ENCODE results near the gene LPAR1. TPM values are rescaled to one million over a fixed set of nuclear protein-coding genes. Genes with fewer than 3 reads are reported as not detected.

The LPAR1 gene
- total RNA-seq, 8 experiments from 2014 or later = 0.69 to 128 (median 8.0) TPM

DNA sequence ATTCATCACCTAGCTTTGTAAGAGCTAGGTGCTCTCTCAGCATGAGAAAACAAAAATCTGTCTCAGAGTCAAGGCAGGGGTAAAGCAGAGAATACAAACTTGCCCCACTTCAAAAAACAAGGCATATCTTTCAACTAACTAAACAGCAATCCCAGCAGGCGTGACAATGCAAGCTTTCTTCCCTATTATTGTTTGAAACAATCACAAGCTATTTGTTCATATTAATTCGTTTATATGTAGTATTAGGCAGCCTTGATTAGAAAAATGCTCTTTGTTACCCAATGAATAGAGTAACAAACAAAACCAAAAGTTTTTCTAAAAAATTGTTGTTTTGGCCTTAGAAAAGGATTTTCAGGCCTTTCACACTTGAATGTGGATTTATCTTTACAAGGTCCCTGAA is 71.1 kb downstream of the LPAR1 start:
- H3K4me3 ChIP-seq = no peak overlapping the region
- no peak for ATAC-seq (replicated peaks in 6 of 8)
- no peak overlapping the region for H3K27ac ChIP-seq
- H3K4me1 ChIP-seq (replicated peaks in 1 of 2) = no peaks in the 10 kb centered on the region
- 11 to 100% (median 67%) methylated on average over 1 to 2 of the region's 2 CpGs; no CpG with 5 or more reads in 1 of the 10 experiments for WGBS, 10 experiments
- in situ Hi-C loops (cut with MboI; ENCODE audit: low pct_unique_long_range_greater_than_20kb in 2 of 9, low sequenced_read_pairs in 9 of 9, unreplicated experiment in 9 of 9) = no loop called here

DNA sequence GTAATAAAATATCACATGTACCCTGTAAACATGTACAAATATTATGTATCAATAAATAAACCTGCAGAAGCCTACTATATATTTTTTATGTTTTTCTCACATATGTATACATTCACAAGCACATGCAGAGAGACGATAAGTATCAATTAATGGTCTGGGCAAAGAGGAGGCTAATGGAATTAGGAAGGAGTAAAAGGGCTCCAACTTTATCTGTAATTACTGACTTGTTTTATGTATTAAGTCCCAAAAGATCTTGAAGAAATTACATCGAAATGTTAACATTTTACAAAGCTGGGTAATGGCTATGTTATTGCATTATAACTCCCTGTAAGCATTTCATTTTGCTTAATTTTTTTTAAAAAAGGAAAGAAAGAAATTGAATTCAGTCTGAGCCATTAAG is 78.0 kb downstream of the LPAR1 start:
- 44 to 100% (median 87%) methylated on average over 1 to 2 of the region's 2 CpGs for WGBS, 10 experiments
- ATAC-seq (replicated peaks in 6 of 8) = no peak
- in situ Hi-C loops (cut with MboI; ENCODE audit: low pct_unique_long_range_greater_than_20kb in 2 of 9, low sequenced_read_pairs in 9 of 9, unreplicated experiment in 9 of 9) = no loop called here
- Histone ChIP-seq H3K4me1 (replicated peaks in 1 of 2) (no peaks in the 10 kb centered on the region), H3K4me3 (no peak overlapping the region), H3K27ac (no peak overlapping the region)

DNA sequence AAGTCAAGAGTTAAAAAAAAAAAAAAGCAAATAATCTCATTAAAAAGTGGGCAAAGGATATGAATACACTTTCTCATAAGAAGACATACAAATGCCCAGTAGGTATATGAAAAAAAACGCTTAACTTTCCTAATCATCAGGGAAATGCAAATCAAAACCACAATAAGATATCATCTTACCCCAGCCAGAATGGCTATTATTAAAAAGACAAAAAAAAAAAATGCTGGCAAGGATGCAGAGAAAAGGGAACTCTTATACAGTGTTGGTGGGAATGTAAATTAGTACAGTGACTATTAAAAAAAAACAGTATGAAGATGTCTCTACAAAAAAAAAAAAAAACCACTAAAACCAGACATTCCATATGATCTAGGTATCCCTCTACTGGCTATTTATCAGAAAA is 79.4 kb downstream of the LPAR1 start:
- H3K4me3 ChIP-seq = no peak overlapping the region
- in situ Hi-C loops (cut with MboI; ENCODE audit: low pct_unique_long_range_greater_than_20kb in 2 of 9, low sequenced_read_pairs in 9 of 9, unreplicated experiment in 9 of 9) = no loop called here
- H3K4me1 ChIP-seq (replicated peaks in 1 of 2) = no peaks in the 10 kb centered on the region
- peak in 1 of 8 experiments; percentile 56 for ATAC-seq (replicated peaks in 6 of 8)
- H3K27ac ChIP-seq = no peak overlapping the region
- 0 to 100% (median 80%) methylated on average over 1 of the region's 1 CpG; no CpG with 5 or more reads in 1 of the 10 experiments for WGBS, 10 experiments

DNA sequence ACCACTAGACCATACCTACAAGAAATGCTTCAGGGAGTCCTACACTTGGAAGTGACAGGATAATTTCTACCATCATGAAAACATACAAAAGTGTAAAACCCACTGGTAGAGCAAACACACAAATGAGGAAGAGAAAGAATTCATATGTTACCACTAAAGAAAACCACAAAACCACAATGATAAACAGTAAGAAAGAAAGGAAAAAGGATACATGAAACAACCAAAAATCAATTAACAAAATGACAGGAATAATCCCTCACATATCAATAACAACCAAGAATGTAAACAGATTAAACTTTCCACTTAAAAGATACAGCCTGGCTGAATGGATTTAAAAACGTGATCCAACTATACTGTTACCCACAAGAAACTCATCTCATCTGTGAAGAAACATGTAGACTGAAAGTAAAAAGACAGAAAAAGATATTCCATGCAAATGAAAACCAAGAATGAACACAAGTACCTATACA is 83.4 kb downstream of the LPAR1 start:
- Histone ChIP-seq H3K4me1 (replicated peaks in 1 of 2) (no peaks in the 10 kb centered on the region), H3K27ac (no peak overlapping the region), H3K4me3 (no peak overlapping the region)
- in situ Hi-C loops (cut with MboI; ENCODE audit: low pct_unique_long_range_greater_than_20kb in 2 of 9, low sequenced_read_pairs in 9 of 9, unreplicated experiment in 9 of 9) = no loop called here
- ATAC-seq (replicated peaks in 6 of 8) = no peak
- WGBS, 10 experiments = 16 to 100% (median 46%) methylated on average over 1 of the region's 1 CpG; no CpG with 5 or more reads in 2 of the 10 experiments

DNA sequence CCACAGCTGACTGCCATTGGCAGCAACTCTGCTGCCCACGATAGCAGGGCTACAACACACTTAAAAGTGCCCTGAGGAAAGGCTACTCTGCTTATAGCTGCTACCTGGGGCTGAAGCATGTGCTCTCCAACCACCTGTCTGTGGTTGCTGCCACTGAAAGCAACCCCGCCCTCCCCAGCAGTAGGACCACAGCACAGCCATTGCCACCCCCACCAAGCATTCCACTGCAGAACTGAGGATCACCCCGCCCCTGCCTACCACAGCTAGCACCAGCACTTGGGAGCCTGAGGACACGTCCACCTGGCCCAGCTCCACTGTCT is 85.8 kb downstream of the LPAR1 start:
- in situ Hi-C loops (cut with MboI; ENCODE audit: low pct_unique_long_range_greater_than_20kb in 2 of 9, low sequenced_read_pairs in 9 of 9, unreplicated experiment in 9 of 9) = no loop called here
- no peak overlapping the region for H3K27ac ChIP-seq
- 80% methylated on average over 1 of the region's 4 CpGs; no CpG with 5 or more reads in 9 of the 10 experiments for WGBS, 10 experiments
- peak in 2 of 8 experiments; percentile 31 to 58 for ATAC-seq (replicated peaks in 6 of 8)
- no peaks in the 10 kb centered on the region for H3K4me1 ChIP-seq (replicated peaks in 1 of 2)
- no peak overlapping the region for H3K4me3 ChIP-seq

DNA sequence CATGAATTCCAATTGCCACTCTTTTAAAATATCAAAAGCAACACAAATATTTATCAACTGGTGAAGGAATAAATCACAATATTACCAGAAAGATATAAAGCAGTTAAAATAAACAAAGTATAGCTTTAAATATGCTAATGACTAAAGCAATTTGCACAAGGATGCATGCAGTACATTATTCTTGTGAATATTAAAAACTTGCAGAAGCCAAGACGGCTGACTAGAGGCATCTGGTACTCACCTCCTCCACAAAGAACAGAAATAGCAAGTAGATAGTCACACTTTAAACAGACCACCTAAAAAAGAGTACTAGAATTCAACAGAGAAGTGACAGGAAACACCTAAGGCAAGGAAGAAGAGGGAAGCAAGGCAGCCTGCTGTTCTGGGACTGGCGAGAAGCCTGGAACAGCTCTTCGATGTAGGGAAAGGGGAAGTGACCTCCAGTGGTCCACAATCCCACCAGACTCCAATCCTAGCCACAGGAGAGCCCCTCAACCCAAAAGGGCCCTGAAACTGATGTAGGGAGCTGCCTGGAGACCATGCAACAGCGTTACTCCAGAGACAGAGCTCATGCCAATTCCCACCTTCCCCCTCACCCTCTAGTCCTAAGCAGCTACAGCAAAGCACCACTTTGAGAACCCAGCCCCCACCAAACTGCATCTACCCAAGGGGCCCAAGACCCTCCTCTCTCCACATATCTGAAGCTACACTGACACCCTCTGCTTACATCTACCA is 86.3 kb downstream of the LPAR1 start:
- no peak overlapping the region for H3K27ac ChIP-seq
- WGBS, 10 experiments = 0 to 90% (median 58%) methylated on average over 1 to 3 of the region's 4 CpGs; no CpG with 5 or more reads in 2 of the 10 experiments
- H3K4me3 ChIP-seq = no peak overlapping the region
- ATAC-seq (replicated peaks in 6 of 8) = peak in 3 of 8 experiments; percentile 89 to 93 (median 92)
- in situ Hi-C loops (cut with MboI; ENCODE audit: low pct_unique_long_range_greater_than_20kb in 2 of 9, low sequenced_read_pairs in 9 of 9, unreplicated experiment in 9 of 9) = no loop called here
- no peaks in the 10 kb centered on the region for H3K4me1 ChIP-seq (replicated peaks in 1 of 2)

DNA sequence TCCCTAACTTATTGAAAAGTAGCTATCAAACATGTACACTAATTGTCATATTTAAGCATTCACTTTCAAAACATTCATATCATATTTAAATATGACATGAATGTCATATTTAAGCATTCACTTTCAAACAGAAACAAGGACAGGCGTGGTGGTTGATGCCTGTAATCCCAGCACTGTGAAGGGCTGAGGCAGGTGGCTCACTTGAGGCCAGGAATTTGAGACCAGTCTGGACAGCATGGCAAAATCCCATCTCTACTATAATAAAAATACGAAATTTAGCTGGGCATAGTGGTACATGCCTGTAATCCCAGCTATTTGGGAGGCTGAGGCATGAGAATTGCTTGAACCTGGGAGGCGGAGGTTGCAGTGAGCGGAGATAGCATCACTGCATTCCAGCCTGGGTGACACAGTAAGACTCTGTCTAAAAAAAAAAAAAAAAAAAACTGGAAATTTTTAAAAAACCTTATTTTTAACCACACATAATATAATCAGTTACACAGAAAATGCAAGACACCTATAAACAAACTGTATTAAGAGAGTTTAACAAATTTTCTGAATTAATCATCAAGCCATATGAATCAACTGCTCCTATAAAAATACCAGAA is 88.1 kb downstream of the LPAR1 start:
- in situ Hi-C loops (cut with MboI; ENCODE audit: low pct_unique_long_range_greater_than_20kb in 2 of 9, low sequenced_read_pairs in 9 of 9, unreplicated experiment in 9 of 9) = no loop called here
- Histone ChIP-seq H3K4me1 (replicated peaks in 1 of 2) (no peaks in the 10 kb centered on the region), H3K4me3 (no peak overlapping the region), H3K27ac (no peak overlapping the region)
- 40 to 100% (median 91%) methylated on average over 1 to 4 of the region's 4 CpGs for WGBS, 10 experiments
- ATAC-seq (replicated peaks in 6 of 8) = no peak

DNA sequence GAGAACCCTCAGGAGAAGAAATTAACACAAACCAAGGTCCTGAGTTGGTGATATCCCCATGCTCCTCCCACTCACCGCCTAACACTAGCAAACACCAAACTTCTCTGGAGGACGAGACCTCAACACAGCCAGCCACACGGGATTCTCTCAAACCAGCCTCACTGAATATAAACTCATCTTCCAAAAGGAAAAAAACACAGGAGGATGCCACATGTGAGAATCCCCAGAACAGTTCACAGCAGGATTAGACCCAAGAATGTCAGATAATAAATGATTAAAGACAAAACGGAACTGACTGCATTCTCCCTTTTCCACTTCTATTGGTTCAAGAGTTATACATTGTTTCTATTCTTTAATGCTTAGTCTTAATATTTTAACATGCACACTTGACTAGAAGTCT is 89.2 kb downstream of the LPAR1 start:
- no peaks in the 10 kb centered on the region for H3K4me1 ChIP-seq (replicated peaks in 1 of 2)
- H3K27ac ChIP-seq = no peak overlapping the region
- in situ Hi-C loops (cut with MboI; ENCODE audit: low pct_unique_long_range_greater_than_20kb in 2 of 9, low sequenced_read_pairs in 9 of 9, unreplicated experiment in 9 of 9) = no loop called here
- ATAC-seq (replicated peaks in 6 of 8) = no peak
- no peak overlapping the region for H3K4me3 ChIP-seq
- WGBS, 10 experiments = 17 to 100% (median 74%) methylated on average over 1 to 4 of the region's 4 CpGs

DNA sequence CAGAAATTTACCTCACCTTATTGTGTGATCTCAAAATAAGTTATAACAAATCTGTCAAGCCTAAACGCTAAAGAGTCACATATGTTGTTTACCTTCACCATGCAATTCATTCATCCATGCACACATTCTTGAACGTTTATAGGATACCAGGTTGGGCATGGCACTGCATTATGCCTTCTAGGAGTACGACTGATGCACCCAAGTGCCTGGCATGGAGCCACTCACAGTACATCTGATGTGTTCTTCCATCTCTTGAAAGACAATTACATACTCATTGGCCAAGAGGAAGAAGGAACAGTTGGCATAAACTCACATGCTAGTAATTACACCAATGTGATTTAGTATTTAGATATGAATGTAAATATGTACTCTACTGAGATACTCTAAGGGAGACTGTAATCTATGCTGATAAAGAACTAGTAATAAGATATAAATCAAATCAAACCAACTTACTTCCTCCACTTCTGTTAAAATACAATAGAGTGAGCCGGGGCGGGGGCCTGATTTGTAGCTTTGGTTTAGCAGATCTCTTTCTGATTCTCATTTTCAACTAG is 90.7 kb downstream of the LPAR1 start:
- Histone ChIP-seq H3K27ac (no peak overlapping the region), H3K4me1 (replicated peaks in 1 of 2) (no peaks in the 10 kb centered on the region), H3K4me3 (no peak overlapping the region)
- ATAC-seq (replicated peaks in 6 of 8) = no peak
- 43 to 100% (median 90%) methylated on average over 2 to 5 of the region's 5 CpGs for WGBS, 10 experiments
- in situ Hi-C loops (cut with MboI; ENCODE audit: low pct_unique_long_range_greater_than_20kb in 2 of 9, low sequenced_read_pairs in 9 of 9, unreplicated experiment in 9 of 9) = no loop called here

DNA sequence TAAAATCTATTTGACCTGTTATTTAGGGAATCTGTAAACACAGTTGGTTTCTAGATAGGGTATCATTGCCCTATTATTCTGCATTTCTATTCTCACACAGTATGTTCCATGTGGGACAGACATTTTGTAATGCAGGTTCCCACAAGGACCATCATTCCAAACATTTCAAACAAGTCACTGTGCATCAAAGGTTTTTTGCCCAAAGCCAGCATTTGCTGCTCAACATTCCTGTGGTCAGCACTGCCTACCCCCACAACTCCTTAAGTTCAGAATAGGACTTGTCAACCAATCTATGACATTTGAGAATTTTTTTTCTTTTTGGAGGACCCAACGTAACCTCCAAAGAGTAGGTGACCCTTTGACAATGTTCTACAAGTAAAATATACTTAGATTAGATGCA is 95.7 kb downstream of the LPAR1 start:
- Histone ChIP-seq H3K4me1 (replicated peaks in 1 of 2) (no peaks in the 10 kb centered on the region), H3K4me3 (no peak overlapping the region), H3K27ac (no peak overlapping the region)
- WGBS, 10 experiments = 38 to 100% (median 93%) methylated on average over 1 of the region's 1 CpG; no CpG with 5 or more reads in 4 of the 10 experiments
- ATAC-seq (replicated peaks in 6 of 8) = no peak
- in situ Hi-C loops (cut with MboI; ENCODE audit: low pct_unique_long_range_greater_than_20kb in 2 of 9, low sequenced_read_pairs in 9 of 9, unreplicated experiment in 9 of 9) = no loop called here

DNA sequence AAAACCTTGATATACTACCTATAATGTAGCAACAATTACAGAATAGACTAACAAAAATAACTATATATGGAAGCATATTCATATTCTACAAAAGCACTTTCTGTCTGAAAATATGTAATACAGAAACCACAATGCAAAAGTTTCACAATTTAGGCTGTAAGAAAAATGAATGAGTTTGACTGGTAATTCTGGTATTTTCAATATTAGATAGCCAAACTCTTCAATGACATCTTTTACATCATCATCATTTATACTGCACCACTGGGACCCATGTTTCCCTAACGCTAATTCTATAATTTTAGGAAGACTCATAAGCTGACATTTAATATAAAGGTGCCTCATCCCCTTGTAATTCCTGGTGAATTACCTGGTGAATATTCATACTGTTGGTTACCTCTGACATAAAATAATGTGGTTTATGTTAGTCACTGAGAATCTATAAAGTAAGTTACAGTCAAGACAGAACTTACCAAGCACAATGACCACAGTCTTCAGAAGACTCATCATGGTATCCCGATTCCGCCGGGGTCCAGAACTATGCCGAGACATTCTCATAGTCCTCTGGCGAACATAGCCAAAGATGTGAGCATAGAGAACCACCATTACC is 97.2 kb downstream of the LPAR1 start:
- Histone ChIP-seq H3K4me3 (no peak overlapping the region), H3K27ac (no peak overlapping the region), H3K4me1 (replicated peaks in 1 of 2) (no peaks in the 10 kb centered on the region)
- in situ Hi-C loops (cut with MboI; ENCODE audit: low pct_unique_long_range_greater_than_20kb in 2 of 9, low sequenced_read_pairs in 9 of 9, unreplicated experiment in 9 of 9) = no loop called here
- WGBS, 10 experiments = 88 to 100% (median 100%) methylated on average over 1 to 6 of the region's 6 CpGs; no CpG with 5 or more reads in 1 of the 10 experiments
- no peak for ATAC-seq (replicated peaks in 6 of 8)

DNA sequence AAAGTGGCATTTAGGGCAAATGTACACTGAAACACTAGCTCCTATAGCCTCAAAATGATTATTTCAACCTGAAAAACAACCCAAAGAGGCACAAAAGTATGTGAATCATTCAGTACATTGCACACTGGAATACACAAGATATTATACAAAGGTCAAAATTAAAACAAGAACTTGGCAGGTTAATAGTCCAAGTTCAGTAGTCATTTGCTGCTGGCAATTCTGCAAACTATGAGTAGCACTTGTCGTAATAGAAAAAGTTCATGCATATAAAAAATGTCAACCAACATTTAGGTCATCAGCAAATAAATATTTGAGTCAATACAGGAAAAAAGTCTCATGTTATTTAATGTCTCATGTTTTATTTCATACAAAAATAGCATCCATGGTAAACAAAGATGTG is 98.7 kb downstream of the LPAR1 start:
- no peak overlapping the region for H3K4me3 ChIP-seq
- in situ Hi-C loops (cut with MboI; ENCODE audit: low pct_unique_long_range_greater_than_20kb in 2 of 9, low sequenced_read_pairs in 9 of 9, unreplicated experiment in 9 of 9) = no loop called here
- H3K4me1 ChIP-seq (replicated peaks in 1 of 2) = no peaks in the 10 kb centered on the region
- WGBS, 10 experiments = 13 to 100% (median 86%) methylated on average over 1 of the region's 1 CpG; no CpG with 5 or more reads in 1 of the 10 experiments
- H3K27ac ChIP-seq = no peak overlapping the region
- no peak for ATAC-seq (replicated peaks in 6 of 8)

DNA sequence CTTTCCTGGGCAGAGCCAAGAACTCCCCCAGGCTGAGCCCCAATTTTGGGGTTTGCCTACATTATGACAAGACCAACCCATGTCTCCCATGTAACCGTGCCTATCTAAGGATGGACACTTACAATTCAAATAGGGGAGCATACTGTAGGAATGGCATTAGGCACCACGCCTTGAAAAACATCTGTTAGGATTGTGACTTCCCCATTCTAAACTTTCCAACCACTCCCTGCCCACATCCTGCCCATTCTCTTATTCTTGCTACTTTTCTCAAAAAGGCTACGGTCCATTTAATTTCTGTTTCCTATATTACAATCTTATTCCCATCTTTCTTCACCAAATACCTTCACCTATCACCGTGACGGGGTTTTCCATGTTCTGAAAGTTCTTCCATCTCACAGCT is 99.2 kb downstream of the LPAR1 start:
- peak in 3 of 8 experiments; percentile 65 to 82 (median 76) for ATAC-seq (replicated peaks in 6 of 8)
- Histone ChIP-seq H3K4me1 (replicated peaks in 1 of 2) (no peaks in the 10 kb centered on the region), H3K27ac (no peak overlapping the region), H3K4me3 (no peak overlapping the region)
- WGBS, 10 experiments = 0 to 100% (median 79%) methylated on average over 1 to 4 of the region's 5 CpGs
- in situ Hi-C loops (cut with MboI; ENCODE audit: low pct_unique_long_range_greater_than_20kb in 2 of 9, low sequenced_read_pairs in 9 of 9, unreplicated experiment in 9 of 9) = no loop called here

Measured in motor neuron (in vitro differentiated cells).